Fibroblast of pulmonary artery (primary cell): Measurements from ENCODE around the gene CR1.

Experiments used
- DNase-seq: peaks from one replicate; pipeline ENCODE4 v3.0.0-alpha.2; 2010; ENCODE audit warnings: low read depth
- H3K4me3 ChIP-seq: replicated peaks from 2 replicates; pipeline ENCODE4 v1.5.1; 2011; ENCODE audit warnings: low read depth, mild to moderate bottlenecking, control low read depth, low read length, moderate library complexity
- TF ChIP-seq, protein P1 (sequence below): IDR thresholded peaks from 2 replicates; pipeline ENCODE4 v1.5.1; 2011; ENCODE audit warnings: mild to moderate bottlenecking, control low read depth, low read length, inconsistent platforms; ENCODE audit errors: missing control alignments

The CR1 gene

GRCh38 chr1:207502726-207503125 is 6.8 kb downstream of the CR1 start:
- DNase-seq, result no peak
- H3K4me3 ChIP-seq, result no peak overlapping the region
- TF ChIP-seq, protein P1, sequence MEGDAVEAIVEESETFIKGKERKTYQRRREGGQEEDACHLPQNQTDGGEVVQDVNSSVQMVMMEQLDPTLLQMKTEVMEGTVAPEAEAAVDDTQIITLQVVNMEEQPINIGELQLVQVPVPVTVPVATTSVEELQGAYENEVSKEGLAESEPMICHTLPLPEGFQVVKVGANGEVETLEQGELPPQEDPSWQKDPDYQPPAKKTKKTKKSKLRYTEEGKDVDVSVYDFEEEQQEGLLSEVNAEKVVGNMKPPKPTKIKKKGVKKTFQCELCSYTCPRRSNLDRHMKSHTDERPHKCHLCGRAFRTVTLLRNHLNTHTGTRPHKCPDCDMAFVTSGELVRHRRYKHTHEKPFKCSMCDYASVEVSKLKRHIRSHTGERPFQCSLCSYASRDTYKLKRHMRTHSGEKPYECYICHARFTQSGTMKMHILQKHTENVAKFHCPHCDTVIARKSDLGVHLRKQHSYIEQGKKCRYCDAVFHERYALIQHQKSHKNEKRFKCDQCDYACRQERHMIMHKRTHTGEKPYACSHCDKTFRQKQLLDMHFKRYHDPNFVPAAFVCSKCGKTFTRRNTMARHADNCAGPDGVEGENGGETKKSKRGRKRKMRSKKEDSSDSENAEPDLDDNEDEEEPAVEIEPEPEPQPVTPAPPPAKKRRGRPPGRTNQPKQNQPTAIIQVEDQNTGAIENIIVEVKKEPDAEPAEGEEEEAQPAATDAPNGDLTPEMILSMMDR, result no peak

- TF ChIP-seq, protein P1, result no peak
- DNase-seq, result no peak
- no peak overlapping the region for H3K4me3 ChIP-seq
Measured at GRCh38 chr1:207503950-207504349, 8.0 kb downstream of the CR1 start.

- TF ChIP-seq, protein P1, result no peak
- no peak overlapping the region for H3K4me3 ChIP-seq
- no peak for DNase-seq
Measured at GRCh38 chr1:207504438-207504837, 8.5 kb downstream of the CR1 start.

- H3K4me3 ChIP-seq, result no peak overlapping the region
- no peak for DNase-seq
- TF ChIP-seq, protein P1, result no peak
Measured at GRCh38 chr1:207510444-207510843, 14.5 kb downstream of the CR1 start.

DNA sequence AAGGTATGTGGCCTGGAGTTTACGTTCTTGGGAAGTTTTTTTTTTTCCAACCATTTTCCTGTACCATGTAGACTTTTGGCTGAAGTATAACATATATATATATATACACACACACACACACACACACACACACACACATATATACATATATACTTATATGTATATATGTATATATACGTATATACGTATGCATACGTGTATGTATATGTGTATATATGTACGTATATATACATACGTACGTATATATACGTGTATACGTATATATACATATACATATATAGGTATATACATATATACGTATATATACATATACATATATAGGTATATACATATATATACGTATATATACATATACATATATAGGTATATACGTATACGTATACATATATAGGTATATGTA is 18.9 kb downstream of the CR1 start:
- DNase-seq, result no peak
- TF ChIP-seq, protein P1, result no peak
- H3K4me3 ChIP-seq, result no peak overlapping the region

- TF ChIP-seq, protein P1, result no peak
- H3K4me3 ChIP-seq, result no peak overlapping the region
- no peak for DNase-seq
Measured at GRCh38 chr1:207516729-207517128, 20.8 kb downstream of the CR1 start.

- no peak for DNase-seq
- TF ChIP-seq, protein P1, result no peak
- no peak overlapping the region for H3K4me3 ChIP-seq
Measured at GRCh38 chr1:207518608-207519236, 22.8 kb downstream of the CR1 start.
